GM21717 (cell line): ENCODE results near the gene TMEM231.
"Not testable (repeated sequence)": the region's sequence is repeated elsewhere in the genome, so short reads cannot be mapped to it uniquely, and the experiment has no call there.

Source experiments
- ATAC-seq: cut with Tn5 transposase; IDR thresholded peaks from one replicate; pipeline ENCODE4 v1.9.1; 2021; ENCODE audit warnings: mild to moderate bottlenecking, moderate library complexity; ENCODE audit not compliant: unreplicated experiment

TMEM231 gene, protein sequence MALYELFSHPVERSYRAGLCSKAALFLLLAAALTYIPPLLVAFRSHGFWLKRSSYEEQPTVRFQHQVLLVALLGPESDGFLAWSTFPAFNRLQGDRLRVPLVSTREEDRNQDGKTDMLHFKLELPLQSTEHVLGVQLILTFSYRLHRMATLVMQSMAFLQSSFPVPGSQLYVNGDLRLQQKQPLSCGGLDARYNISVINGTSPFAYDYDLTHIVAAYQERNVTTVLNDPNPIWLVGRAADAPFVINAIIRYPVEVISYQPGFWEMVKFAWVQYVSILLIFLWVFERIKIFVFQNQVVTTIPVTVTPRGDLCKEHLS

DNA sequence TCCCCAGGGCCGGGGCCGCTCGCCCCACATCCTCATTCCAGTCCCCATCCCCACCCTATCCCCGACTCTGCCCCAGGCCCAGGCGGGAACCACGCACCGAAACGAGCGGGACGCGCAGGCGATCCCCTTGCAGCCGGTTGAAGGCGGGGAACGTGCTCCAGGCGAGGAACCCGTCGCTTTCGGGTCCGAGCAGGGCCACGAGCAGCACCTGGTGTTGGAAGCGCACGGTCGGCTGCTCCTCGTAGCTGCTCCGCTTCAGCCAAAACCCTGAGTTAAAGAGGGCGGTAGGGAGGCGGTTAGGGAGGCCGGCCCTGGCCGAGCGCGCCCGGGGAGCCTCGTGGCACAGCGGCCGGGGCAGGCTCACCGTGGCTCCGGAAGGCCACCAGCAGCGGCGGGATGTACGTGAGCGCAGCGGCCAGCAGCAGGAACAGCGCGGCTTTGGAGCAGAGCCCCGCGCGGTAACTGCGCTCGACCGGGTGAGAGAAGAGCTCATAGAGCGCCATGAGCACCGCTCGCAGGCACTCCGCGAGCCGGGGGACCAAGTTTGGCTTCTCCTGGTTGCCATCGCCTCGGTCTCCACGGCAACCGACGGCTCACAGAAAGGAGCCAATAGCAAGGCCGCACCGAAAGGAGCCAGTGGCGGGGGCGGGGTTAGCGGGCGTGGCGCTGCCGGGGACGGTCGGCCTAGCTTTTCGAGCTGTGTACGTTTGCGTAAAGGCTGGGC lies at the start of gene TMEM231:
Gene TMEM231 (minus strand): TSS at position 546 of the 724 bp plus-strand sequence. CDS start 43 bp downstream, at position 503.
- peak; percentile 96 for ATAC-seq

DNA sequence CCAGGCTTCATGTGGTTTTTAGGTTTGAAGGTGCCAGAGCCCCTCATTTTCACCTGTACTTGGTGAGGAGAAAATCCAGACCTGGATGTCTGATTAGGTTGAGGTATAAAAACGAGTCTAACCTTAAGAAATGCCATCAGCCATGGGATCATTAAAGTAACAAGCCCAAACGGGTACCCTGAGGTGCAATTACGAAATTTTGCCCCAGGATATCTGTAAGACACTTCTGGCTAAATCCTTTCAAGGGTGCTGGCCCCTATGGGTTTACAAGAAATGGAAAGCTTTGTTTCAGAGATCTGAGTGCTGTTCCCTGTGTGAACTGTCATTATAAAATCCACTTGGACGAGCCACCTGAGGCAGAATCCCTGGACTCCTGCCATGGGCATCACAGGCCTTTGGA lies 47.2 kb upstream of the TMEM231 start:
- no peak for ATAC-seq

DNA sequence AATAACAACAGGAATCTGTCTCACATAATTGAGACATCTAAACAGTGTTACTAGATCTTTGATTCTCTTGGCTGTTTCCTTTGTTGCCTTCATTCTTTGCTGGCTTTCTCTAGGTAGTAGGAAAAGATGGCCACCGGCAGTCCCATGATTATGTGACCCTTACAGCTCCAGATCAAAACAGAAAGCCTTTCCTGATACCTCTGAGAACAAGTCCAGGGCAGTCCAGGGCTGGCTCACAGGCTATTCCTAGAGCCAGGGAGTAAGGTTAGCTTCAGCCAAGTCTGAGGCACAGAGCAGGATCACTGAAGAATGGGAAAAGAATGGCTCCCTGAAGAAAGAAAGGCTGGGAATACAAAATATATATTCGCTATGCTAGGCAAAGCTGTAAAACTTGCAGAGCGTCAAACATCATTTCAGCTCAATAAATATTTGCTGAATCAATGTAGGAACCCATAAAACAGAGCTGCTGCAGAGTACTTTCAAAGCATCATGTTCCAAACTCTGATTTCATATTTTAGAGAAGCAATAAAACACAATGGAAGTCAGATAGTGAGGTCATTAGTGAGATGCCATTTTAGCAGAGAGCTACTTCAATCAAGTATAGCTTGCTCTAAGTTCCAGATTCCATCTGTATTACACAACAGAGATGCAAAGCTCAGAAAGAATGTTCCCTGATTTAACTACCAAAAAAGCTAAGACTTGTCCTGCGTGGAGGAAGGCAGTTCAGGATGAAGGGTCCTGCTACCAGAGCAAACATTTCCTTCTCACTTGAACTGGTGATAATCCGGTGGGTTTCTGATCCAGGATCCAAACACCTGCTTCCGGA lies 43.6 kb upstream of the TMEM231 start:
- ATAC-seq: no peak

DNA sequence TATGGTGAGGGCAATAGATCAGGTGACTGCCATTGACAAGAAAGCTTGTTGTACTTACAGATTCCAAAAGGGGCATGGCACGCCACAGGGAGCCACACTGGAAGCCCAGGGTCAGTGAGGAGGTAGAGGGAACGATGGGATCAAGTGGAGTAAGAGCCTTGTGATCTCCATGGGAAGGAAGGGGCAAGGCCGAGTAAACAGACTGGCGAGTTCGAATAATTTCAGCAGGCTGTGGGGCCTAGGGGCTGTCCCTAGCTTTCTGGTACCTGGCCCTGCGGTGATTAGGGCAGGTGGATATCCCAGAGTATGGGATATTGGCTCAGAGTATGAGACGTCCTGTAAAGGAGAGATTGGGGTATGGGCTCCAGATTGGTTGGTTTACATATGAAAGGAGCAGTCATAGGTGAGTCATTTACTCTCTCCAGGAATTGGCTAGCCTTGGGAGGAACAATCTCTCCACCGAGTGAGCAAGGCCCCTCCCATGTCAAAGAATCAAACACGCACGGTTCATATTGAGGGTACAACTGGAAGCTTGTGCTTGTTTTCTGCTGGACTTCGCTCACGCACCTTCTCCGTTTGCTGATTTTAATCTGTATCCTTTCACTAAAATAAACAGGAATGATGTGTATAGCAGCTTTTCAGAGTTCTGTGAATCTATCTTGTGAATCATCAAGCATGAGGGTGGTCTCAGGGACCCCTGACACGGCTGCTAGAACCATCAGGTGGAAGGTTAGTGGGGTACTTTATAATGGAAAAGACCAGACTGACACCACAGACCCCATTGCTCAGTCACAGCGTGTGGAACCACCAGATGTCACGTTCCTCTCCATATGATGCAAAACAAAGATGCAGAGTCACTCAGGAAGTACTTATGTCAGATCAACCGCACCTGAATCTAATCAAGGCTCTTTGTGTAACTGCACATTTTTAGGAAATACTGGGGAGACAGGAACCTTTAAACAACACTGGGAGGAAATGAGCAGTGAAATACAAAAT lies 38.1 kb upstream of the TMEM231 start:
- no peak for ATAC-seq

DNA sequence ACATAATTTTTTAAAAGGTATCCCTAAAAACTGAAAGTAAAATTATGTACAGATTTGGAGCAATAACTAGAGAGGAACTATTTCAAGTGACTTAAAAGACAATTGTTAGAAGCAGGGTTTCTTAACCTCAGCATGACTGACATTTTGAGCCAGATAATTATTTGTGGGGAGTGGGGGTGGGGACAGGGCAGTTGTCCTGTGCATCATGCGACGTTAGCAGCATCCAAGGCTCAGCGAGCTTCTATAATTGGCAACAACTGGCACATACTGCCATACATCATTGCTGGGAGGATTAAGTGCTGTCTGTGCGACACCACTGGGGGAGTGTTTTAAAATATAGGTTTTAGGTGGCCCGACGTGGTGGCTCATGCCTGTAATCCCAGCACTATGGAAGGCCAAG lies 37.3 kb upstream of the TMEM231 start:
- ATAC-seq: no peak

DNA sequence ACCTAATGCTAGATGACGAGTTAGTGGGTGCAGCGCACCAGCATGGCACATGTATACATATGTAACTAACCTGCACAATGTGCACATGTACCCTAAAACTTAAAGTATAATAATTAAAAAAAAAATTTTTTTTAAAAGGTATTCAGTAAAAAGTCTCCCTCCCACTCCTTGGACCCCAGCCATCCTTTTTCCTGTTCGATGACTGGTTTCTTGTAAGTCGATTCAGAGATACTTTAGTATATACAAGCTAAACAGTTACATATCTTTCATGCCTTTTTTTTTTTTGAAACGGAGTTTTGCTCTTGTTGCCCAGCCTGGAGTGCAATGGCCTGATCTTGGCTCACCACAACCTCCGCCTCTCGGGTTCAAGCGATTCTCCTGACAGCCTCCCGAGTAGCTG lies 35.9 kb upstream of the TMEM231 start:
- ATAC-seq: not testable (repeated sequence)

DNA sequence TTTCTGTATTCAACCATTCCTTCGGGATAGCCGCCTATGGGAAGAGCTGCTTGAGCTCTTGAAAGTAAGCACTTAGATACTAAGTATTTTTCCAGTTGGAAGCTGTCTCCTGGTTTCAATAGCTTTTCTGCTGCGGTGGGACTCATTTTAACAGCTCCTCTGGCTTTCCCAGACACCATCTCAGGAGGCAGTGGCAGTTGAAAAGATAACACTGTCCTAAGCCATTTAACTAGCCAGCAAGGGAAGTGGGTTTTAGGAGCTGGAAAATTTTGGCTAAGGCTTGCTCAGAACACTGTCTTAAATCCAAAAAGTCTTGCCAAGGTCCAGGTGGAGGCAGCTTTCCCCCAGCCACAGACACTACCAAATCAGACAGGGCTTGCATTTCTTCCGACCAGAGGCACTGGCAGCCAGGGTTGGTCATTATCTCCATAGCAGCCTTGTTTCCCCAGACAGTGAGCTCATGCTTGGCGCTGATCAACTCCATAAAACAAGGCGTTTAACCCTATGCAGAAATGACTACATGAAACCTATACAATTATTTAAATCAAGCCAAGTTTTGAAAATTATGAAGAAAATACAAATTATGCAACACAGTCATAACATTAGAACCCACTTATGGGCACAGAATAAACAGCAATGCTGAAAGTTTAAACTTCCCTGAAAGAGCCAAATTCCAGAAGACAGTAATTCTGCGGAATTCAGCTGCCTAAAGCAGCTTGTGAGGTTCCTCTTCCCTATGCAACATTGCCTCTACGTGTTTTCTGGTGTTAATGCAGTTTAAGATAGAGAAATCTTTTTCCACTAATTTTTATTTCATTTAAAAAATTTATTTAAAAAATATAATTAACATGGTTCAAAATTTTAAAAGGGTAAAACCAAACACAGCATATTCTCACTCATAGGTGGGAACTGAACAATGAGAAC lies 35.1 kb upstream of the TMEM231 start:
- no peak for ATAC-seq

DNA sequence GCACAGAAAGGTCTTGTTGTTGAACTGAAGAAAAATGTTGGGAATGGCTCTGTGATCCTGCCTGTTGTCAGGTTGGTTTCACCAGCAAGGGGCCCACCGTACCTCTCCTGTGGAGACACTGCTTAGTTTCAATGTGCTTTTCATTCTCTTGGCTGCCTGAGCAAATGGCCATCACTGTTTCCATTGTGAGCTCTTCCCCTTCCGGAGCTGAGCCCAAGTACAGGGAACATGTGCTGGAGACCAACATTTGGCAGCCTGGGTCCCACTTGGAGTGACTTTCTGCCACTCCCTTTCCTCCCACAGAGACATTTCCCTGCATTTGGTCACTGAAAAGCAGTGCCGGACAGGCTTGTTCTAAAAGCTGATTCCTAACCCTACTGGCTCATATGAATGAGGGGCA lies 33.3 kb upstream of the TMEM231 start:
- no peak for ATAC-seq

DNA sequence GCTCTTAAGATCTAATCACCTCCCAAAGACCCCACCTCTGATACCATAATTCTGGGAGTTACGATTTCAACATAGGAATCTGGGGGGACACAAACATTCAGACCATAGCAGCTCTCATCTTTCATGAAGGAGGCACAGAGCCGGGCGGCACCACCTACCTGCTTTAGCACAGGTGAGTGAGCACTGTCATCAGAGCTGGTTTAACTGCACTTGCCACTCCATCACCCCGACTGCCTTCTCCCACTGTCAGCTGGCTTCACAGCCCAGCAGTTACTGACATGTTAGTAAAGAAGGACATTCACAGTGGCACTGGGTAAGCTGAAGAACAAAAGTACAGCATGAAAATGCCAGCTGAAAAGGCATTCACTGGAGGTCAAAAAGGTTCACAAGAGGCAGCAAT lies 32.7 kb upstream of the TMEM231 start:
- ATAC-seq: no peak

DNA sequence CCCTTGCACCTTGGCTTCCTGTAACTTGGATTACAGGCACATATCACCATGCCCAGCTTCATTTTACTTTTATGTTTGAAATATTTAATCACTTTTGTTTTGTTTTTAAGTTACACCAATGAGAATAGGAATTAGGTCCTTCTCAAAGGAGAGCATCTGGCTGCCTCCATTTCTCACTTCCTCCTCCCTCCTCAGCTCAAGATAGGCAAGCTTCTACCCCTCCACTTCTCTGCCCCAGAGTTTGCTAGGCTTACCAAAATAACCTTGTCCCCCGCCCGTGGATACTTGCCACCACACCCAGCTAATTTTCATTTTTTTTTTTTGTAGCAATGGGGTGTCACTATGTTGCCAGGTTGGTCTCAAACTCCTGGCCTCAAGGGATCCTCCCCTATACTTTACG lies 28.1 kb upstream of the TMEM231 start:
- ATAC-seq: no peak

DNA sequence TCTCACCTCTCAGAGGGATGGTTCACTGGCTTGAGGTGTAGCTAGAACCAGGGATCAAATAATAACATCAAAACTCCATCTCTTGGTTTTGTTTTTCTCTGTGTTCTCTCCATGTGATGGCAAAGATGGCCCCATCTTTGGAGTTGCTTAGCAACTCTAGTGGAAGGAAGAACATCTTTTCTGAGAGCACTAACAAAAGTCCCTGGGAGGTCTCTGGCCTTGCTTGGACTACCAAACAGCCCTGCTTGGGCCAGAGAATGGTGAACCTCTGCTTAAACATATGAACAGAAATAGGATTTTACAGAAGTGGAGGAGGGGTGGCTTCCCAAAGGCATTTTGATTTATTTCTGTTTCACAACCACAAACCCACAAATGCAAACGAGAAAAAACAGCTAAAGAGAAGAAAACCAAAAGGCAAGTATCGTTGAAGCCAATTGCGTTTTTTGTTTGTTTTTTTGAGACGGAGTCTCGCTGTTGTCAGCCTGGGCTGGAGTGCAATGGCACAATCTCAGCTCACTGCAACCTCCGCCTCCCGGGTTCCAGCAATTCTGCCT lies 23.3 kb upstream of the TMEM231 start:
- no peak for ATAC-seq

DNA sequence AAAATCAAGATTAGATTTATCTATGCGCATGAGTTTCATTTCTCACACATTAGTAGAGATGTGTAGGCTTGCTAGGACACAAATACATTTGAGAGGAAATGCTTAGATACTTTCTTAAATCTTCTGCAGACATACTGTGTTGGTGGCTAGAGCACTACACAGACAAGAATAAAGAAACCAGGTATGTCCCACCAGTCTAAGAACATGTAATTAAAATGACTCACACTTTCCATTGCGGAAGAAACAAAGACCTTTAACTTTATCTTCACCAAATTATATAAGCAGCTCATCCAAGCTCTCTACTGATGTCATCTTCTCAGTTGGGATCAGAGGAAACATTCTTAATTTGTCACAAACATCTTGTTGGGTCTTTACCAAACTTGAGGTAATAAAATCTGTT lies 22.7 kb upstream of the TMEM231 start:
- no peak for ATAC-seq

DNA sequence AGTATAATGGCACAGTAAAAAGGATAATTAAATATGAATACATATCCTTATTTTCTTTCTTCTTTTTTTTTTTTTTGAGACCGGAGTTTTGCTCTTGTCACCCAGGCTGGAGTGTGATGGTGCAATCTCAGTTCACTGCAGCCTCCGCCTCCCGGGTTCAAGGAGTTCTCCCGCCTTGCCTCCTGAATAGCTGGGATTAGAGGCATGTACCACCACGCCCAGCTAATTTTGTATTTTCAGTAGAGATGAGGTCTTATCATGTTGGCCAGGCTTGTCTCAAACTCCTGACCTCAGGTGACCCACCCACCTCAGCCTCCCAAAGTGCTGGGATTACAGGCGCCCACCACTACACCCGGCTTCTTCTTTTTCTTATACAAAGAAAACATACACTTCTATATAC lies 22.2 kb upstream of the TMEM231 start:
- no peak for ATAC-seq

DNA sequence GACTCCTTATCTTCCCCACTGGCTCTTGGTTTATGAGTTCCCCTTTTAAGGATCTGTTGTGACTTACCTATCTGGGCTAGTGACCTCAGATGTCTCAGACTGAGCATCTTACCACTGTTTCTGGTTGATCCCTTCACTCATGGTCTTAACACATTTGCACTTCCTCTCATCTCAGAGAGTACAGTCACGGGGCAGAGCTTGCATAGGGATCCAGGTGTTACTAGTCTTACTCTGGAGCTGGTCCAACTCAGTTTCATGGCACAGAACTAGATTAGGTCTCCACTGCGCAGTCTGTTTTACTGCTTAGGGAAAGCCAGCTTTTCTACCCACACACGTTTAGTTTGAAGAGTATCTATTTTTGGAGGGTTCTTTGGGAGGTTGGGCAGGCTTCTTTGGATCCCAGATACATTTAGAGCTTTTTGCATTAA lies 20.3 kb upstream of the TMEM231 start:
- ATAC-seq: peak; percentile 79

DNA sequence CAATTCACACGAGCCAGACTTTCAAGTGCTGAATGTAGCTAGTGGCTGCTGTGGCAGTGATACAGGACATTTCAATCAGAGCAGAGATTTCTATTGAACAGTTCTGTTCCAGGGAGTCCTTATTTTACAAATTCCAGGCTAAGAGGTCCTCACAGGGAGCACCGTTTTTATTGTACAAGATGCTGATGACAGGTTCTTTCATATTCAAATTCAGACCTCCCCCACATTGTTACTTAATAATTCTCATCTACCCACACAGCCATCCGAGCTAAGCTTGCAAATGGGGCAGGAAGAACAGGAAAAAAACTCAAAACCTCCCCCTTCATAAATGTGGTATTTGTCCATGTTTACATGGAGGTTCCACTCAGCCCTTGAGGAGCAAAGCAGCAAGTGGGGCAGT lies 19.9 kb upstream of the TMEM231 start:
- ATAC-seq: peak; percentile 3

DNA sequence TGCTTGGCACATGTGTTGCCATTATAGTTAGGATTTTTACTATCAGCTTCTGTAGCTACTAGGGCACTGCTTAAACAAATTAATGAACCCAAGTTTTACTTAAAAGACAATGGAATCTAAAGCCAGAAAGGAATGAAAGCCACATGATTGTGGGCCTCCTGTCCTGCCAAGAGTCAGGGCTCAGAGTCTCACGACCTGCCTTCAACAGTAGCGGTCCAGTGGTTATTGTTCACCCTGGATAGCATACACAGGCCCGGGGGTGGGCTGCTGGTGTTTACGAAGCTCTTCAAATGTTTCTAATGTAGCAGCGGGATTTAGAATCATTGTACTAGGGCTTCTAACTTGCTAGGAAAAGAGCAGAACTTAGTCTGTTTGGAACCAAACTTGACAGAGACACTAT lies 17.9 kb upstream of the TMEM231 start:
- ATAC-seq: no peak

DNA sequence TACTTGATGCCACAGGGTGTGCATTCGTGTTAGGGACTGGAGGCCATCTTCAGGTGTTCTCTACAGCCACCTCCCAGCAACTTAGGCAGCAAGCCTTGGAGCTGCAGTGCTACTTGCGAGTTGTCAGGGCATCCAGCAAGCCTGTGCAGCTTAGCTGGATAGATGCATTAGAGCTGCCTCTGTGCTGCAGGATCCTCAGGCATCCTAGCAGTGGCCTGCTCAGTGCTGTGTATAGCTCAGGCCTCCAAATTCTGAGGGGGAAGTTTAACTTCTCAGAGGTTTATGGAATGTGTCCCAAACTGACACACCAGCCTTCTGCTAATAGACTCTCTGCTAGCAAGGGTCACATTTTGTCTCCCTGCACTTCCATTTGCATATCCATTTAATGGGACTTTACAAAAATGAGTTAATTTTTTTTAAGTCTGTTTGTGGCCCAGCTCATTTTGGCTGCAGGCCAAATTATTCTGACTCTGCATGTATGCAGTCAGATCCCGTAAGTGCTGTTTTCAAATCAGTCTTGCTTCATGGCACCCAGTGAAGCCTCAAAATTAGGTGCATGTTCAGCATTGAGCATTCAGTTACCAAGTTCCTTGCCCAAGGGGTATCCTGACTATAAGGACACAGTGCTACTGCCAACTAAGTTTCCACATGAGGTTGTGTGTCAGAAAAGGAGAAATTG lies 17.0 kb upstream of the TMEM231 start:
- no peak for ATAC-seq

DNA sequence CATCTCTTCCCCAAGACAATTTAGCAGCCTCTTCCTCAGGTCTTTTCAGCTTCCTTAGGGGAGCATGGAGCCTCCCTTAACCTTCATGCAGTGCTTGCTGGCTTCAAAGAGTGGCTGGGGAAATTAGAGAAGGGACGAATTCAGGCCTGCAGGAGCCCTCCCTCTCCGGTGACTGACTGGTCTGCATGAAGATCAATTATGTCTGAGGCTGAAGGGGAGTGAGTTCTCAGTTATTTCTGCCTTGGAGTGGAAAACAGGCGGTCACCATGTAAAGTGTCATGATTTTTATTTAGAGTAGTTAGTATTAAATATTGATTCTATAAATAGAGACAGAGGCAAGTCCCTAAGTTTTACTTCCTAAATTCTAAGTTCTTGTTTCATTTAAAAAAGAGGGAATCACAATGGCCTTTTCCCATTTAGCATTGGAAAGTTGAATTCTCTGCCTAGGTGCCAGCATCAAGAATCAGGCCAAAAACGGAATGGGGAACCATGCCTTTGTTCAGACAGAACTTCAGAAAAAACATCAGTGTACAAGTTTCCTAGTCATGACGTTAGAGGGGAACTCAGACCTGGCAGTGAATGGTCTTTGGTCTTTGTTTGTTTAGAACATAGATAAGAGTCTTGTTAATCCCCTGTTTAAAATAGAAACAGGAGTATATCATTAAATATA lies 14.5 kb upstream of the TMEM231 start:
- ATAC-seq: no peak
